Muscle layer of colon (tissue), 2 donors: ENCODE results near the gene CNPY4.
A peak's percentile ranks its signal among the peaks of the same experiment; 100 is the strongest.

Experiments used
- H3K27ac ChIP-seq: one replicate; pipeline ENCODE4 v1.7.0; 2013; ENCODE audit warnings: low read depth, mild to moderate bottlenecking, low read length, moderate library complexity
- H3K27me3 ChIP-seq, 2 donors: one replicate each; pipeline ENCODE4 v1.7.0; 2013; ENCODE audit warnings: low read length in 2 of 2, mild to moderate bottlenecking in 2 of 2; ENCODE audit not compliant: insufficient read depth in 2 of 2, control insufficient read depth in 1 of 2
- H3K36me3 ChIP-seq: one replicate; pipeline ENCODE4 v1.7.0; 2013; ENCODE audit warnings: mild to moderate bottlenecking, low read length; ENCODE audit not compliant: insufficient read depth
- H3K4me1 ChIP-seq: one replicate; pipeline ENCODE4 v1.7.0; 2013; ENCODE audit warnings: mild to moderate bottlenecking, low read length; ENCODE audit not compliant: insufficient read depth
- H3K4me3 ChIP-seq, 2 donors: one replicate each; pipeline ENCODE4 v1.7.0; 2013; ENCODE audit warnings: low read length in 2 of 2, low read depth in 1 of 2, mild to moderate bottlenecking in 1 of 2, moderate library complexity in 1 of 2
- H3K9ac ChIP-seq: one replicate; pipeline ENCODE4 v1.7.0; 2013; ENCODE audit warnings: low read length
- H3K9me3 ChIP-seq: one replicate; pipeline ENCODE4 v1.7.0; 2013; ENCODE audit warnings: mild to moderate bottlenecking, low read length
- donor health status: abdominal sarcoma.
- donor health status: Adenocarcinoma of cecum.

The CNPY4 gene

DNA sequence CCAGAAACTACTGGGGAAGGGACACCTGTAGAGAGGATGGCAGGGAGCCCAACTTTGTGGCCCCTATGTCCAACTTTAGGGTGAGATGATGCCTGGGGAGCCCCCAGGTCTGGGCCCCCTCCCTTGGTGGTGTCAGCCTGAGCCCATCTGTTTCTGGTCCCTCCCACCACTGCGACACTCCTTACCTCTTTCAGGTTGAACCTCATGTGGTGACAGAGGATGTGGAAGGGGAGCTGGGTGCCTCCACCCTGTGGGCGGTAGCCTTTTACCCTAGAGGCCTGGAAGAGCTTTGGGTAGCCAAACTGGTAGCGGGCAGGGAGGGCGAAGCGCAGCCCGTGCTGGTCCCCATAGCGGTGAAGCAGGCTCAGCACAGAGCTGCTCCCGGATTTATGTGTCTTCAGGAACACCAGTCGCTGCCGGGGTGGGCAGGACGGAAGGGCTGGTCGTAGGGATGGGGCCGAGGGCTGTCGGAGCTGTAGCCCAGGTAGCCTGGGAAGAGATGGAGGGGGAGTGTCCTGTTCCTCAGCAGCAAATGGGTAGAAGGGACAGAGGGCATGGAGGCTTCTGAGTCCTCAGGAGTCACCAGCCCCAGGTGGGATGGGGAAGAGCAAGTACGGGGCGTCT, 47.0 kb downstream of the CNPY4 start:
- Histone ChIP-seq H3K4me3 (no peak overlapping the region), H3K36me3 (no peaks in the 10 kb centered on the region), H3K27ac (no peak overlapping the region), H3K9me3 (no peaks in the 10 kb centered on the region), H3K4me1 (peaks cover 19% of the 10 kb centered on the region), H3K9ac (no peak overlapping the region), H3K27me3 (peaks cover 0 to 8% of the 10 kb centered on the region in 2 donors)

GRCh38 chr7:100166970-100167911, 47.8 kb downstream of the CNPY4 start:
- Histone ChIP-seq H3K9ac (peak overlapping the region; percentile 71), H3K36me3 (no peaks in the 10 kb centered on the region), H3K4me1 (peaks cover 19% of the 10 kb centered on the region), H3K27ac (peak overlapping the region; percentile 78), H3K4me3 (peak overlapping the region in 1 of 2 donors; percentile 78), H3K9me3 (no peaks in the 10 kb centered on the region), H3K27me3 (peaks cover 0 to 8% of the 10 kb centered on the region in 2 donors)

DNA sequence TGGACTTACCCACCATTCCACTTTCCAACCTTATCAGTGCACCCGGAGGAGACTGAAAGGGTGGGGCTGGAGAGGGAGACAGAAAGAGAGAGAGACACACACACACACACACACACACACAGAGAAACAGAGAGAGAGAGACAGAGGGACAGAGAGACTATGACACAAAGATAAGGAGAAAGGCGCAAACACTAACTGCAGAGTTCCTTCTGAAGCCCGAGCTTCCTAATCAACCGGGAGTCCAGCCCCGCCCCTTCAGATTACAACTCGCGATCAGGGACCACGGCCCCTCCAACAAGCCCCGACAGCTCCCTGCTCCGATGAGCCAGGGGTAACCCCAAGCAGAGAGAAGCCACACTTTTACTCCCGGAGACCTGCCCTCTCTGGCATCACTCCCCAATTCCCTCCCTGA, 48.5 kb downstream of the CNPY4 start:
- H3K4me1 ChIP-seq = peaks cover 19% of the 10 kb centered on the region
- H3K9me3 ChIP-seq = no peaks in the 10 kb centered on the region
- H3K36me3 ChIP-seq = no peaks in the 10 kb centered on the region
- peak overlapping the region; percentile 71 for H3K9ac ChIP-seq
- H3K27ac ChIP-seq = peak overlapping the region; percentile 78
- H3K27me3 ChIP-seq = peaks cover 0 to 8% of the 10 kb centered on the region in 2 donors
- peak overlapping the region; percentile 43 to 78 for H3K4me3 ChIP-seq

- Histone ChIP-seq H3K4me3 (peak overlapping the region in 1 of 2 donors; percentile 78), H3K4me1 (peaks cover 19% of the 10 kb centered on the region), H3K36me3 (no peaks in the 10 kb centered on the region), H3K9me3 (no peaks in the 10 kb centered on the region), H3K9ac (peak overlapping the region; percentile 71), H3K27ac (no peak overlapping the region), H3K27me3 (peaks cover 0 to 8% of the 10 kb centered on the region in 2 donors)
Observed at GRCh38 chr7:100169147-100169850, 49.9 kb downstream of the CNPY4 start.

DNA sequence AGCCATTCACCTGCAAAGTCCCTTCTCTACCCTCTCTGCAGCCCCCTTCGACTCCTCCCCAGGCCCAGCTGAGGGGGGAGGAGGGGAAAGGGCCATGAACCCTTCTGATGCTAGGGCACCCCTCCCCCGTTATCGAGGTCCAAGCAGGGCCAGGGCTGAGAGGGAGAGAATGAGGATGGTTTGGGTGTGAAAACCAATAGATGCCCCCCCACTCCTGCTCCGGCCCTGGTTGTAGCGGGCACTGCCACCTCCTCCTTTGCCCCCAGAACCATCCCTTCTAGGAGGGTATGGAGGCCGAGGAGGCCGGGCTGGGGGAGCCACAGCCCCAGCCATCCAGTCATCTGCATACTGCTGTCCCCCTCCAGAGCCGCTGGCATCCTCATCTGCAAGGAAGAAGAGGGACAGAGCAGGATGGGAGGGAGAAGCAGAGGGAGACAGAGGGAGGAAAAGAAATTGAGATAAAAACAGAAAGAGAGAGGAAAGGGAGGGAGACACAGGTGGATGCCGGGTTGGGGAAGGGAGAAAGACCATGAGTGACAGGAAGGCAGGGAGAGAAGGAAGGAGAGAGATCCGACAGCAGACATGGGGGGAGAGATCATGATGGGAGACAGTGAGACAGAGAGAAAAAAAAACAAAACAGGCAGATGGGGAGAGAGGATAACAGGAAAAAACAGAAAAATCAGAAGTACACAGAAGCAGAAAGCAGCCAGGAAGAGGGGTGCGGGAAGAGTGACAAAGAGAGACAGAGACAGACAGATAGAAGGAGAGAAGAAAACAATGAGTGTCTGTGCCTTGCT, 50.9 kb downstream of the CNPY4 start:
- Histone ChIP-seq H3K36me3 (no peaks in the 10 kb centered on the region), H3K27ac (no peak overlapping the region), H3K27me3 (peaks cover 0 to 8% of the 10 kb centered on the region in 2 donors), H3K9me3 (no peaks in the 10 kb centered on the region), H3K9ac (no peak overlapping the region), H3K4me1 (peaks cover 19% of the 10 kb centered on the region), H3K4me3 (no peak overlapping the region)

DNA sequence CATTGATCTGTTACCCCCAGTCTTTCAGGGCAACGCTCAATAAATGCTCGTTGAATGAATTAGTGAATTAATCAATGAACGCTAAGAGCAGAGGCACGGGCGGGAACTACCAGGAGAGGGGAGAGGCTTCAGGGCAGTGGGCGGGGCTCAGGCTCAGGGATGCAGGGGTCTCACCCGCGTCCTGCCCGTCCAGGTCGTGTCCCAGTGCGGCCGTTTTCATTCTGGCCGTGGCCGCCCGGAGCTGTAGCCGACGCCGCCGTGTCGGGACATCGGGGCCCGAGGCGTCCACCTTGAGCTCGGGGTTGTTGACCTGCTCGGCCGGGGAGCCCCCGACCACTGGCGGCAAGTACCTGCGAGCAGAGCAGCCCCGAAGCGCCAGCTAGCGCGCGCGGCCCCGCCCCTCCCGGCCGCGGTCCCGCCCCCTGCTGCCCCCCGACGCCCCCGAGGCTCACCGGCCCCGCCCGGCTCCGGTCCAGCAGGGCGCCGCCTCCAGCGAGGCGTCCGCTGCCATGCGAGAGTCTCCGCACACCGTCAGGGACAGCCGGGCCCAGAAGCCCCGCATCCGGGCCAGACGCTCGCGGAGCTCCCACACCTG, 51.8 kb downstream of the CNPY4 start:
- no peak overlapping the region for H3K9ac ChIP-seq
- H3K27me3 ChIP-seq = peaks cover 0 to 8% of the 10 kb centered on the region in 2 donors
- H3K36me3 ChIP-seq = no peaks in the 10 kb centered on the region
- H3K27ac ChIP-seq = peak overlapping the region; percentile 34
- peaks cover 19% of the 10 kb centered on the region for H3K4me1 ChIP-seq
- H3K9me3 ChIP-seq = no peaks in the 10 kb centered on the region
- H3K4me3 ChIP-seq = peak overlapping the region; percentile 45 to 61

DNA sequence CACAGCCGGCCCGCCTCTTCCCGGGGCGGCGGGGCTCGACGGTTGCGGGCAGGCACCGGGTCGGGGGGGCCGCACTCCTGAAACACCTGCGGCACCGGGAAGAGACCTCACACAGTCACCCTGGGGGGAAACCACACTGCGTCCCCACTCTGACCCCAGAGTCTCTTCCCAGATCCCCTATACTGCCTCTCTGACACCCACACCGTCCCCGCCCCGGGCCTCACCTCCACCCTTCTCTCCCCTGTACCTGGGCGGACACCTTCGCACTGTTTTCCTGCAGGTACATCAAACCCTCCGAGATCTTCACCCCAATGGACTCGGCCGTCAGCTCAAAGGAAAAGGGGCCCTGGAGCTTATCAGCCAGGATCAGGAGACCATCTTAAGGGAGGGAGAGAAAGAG, 52.4 kb downstream of the CNPY4 start:
- peaks cover 15% of the 10 kb centered on the region for H3K4me1 ChIP-seq
- no peaks in the 10 kb centered on the region for H3K36me3 ChIP-seq
- no peak overlapping the region for H3K4me3 ChIP-seq
- peaks cover 0 to 8% of the 10 kb centered on the region in 2 donors for H3K27me3 ChIP-seq
- no peak overlapping the region for H3K9ac ChIP-seq
- H3K9me3 ChIP-seq = no peaks in the 10 kb centered on the region
- H3K27ac ChIP-seq = no peak overlapping the region

DNA sequence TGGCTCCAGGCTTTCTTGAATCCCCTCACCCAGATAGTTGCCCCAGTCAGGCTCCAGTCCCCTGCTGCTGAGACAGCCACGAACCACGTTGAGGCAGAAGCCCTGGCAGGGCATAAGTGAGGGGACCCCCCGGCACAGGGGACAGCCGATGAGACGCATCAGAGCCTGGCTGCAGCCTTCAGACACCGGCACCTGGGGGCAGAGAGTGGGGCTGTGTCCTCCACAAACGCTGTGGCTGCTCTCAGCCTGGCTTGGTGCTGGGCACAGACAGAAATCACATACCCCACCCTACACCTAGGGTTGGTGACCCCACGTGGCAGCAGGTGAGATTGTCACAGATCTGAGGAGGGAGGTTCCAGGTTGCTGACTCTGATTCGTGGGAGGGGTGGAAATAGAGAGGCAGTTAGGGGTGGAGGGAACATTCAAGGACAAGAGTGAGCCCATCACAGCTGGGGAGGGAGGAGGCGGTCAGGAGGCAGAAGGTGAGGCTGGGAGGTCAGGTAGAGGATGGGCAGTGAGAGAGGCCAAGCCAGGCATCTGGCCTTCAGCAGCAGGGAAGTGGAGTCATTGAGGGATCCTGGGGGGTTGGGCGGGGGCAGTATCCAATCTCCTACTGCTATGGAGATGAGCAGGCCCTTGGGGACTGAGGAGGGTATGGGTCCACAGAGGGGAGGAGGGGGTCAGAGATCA, 54.5 kb downstream of the CNPY4 start:
- Histone ChIP-seq H3K27me3 (peaks cover 0 to 8% of the 10 kb centered on the region in 2 donors), H3K9ac (no peak overlapping the region), H3K9me3 (no peaks in the 10 kb centered on the region), H3K27ac (no peak overlapping the region), H3K36me3 (no peaks in the 10 kb centered on the region), H3K4me1 (no peaks in the 10 kb centered on the region), H3K4me3 (no peak overlapping the region)

DNA sequence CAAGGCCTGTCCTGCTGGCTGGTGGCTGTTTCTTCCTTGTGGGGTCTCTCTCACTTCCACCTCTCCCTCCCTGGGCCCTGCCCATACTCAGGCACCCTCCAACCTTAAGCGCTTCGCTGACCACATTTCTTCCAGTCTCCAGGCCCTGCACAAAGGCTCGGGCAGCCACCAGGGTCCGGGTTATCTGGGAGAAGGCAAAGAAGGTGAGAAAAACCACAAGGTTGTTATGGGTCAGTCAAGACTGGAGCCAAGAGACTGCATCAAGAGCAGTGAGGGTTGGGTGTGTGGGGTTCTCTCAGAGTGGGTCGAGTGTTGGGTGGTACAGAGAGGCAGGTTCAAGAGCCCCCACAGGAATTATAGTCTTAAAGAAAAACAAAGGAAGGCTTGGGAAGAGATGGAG, 55.1 kb downstream of the CNPY4 start:
- Histone ChIP-seq H3K9ac (no peak overlapping the region), H3K4me3 (no peak overlapping the region), H3K9me3 (no peaks in the 10 kb centered on the region), H3K27ac (no peak overlapping the region), H3K27me3 (peaks cover 0 to 8% of the 10 kb centered on the region in 2 donors), H3K36me3 (no peaks in the 10 kb centered on the region), H3K4me1 (no peaks in the 10 kb centered on the region)
